ENCODE results near the gene RARA.

DNA sequence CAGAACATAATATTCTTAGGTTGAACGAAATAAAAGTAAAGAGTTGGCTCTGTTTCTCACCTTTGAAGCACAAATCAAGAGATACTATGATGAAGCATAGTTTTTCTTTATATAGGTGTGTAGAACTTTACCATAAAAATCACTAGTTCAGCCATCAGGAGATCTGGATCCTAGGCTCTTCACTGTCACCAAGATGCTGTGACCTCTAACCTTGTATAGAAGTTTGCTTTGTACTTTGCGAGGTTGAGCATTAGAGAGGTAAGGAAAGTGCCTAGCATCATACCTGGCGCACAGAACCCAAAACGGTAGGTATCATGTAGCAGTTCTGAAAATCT, 21.9 kb upstream of the RARA start:
- no peak for TF ChIP-seq SUZ12 (IDR thresholded peaks at IDR 0.05; ENCODE audit: extremely low read depth, insufficient read depth, insufficient read length)
- no peak for TF ChIP-seq YY1 (IDR thresholded peaks at IDR 0.05; ENCODE audit: insufficient read depth, insufficient read length)
